HS-5 (cell line): ENCODE results near the gene DAAM1.

ENCODE experiments used
- DNase-seq: peaks from one replicate; pipeline ENCODE4 v3.0.0-alpha.2; 2012; ENCODE audit warnings: low read depth

Gene DAAM1

GRCh38 chr14:59341858-59342477 is 153.5 kb downstream of the DAAM1 start:
- no peak for DNase-seq

DNA sequence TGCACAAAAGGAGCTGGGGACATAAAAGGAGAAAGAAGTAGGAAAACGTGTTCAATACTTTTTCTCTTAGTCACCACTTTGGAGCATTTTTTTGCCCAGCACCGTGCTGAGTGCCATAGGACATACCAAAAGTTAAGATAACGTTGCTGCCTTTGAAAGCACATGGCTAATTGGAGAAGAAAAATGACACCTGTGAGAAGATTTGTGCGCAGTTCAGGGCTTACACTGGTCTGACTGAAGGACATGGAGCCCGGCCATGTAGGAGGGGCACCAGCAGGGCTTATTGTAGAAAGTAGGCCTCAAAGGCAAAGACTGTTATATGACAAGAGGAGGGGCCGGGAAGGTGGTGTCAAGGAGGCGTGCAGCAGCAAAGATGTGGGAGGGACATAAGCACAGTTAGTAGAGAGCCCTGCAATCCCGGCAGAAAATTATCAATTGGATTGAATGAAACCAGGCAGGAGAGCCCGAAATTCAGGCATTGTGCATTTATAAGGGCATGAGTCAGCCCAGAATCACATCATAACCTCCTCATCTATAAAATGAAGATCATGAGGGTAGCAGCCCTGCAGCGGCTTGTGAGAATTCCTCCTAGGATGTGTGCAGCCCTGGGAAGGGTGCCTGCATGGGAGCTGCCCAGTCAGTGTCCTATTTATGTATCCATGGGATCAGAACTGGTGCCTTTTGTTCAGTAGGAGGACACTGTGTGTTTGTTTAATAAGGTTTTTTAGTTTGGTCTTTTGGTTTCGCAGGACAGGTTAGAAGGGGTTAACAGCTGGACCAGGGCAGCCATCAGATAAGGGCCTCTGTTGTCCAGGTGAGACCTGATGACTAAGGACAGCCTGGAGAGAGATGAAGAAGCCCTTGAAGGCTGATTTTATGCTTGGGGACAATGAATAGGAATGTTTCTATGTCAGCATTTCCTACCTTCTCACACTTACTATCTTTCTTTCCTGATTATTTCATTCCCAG is 154.3 kb downstream of the DAAM1 start:
- DNase-seq, result no peak

DNA sequence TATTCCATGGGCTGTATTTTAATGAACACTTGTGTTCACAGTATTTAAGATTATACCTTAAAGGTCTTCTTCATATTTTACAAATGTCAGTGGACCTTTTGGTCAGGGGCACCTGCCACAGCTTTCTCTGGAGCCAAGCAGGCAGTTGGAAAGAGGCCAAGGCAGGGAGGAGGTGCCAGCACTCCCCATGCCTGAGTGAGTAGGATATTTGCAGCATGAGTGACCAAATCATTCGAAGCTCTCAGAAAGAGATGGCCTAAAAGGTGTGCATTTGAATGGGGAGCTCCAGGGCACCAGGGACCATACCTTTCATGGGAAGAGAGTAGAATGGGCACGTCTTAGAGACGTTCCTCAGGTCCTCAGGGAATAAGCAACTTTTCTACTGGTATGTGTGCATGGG is 155.1 kb downstream of the DAAM1 start:
- no peak for DNase-seq

DNA sequence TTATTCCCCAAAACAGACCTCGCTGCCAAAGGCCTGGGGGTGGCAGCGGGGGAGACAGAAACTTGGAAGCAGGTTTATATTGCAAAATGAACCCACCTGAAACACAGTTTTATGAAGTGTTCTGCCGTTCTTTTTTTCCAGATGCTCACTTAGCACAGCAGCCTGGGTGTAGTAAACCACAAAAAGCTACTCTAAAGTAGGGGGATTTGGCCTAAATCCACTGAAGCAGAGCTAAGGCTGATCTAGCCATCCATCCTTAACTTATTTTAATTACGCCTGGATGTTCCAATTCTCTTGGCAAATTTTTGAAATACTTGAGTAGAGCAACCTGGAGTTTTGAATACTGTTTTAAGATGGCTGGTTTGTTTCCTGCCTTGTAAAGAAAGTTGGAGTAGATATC is 155.5 kb downstream of the DAAM1 start:
- no peak for DNase-seq

GRCh38 chr14:59344691-59345455 is 156.4 kb downstream of the DAAM1 start:
- no peak for DNase-seq

- no peak for DNase-seq
These were observed 157.9 kb downstream of the DAAM1 start for GRCh38 chr14:59346329-59346728.

GRCh38 chr14:59346796-59347510 is 158.5 kb downstream of the DAAM1 start:
- DNase-seq, result no peak

DNA sequence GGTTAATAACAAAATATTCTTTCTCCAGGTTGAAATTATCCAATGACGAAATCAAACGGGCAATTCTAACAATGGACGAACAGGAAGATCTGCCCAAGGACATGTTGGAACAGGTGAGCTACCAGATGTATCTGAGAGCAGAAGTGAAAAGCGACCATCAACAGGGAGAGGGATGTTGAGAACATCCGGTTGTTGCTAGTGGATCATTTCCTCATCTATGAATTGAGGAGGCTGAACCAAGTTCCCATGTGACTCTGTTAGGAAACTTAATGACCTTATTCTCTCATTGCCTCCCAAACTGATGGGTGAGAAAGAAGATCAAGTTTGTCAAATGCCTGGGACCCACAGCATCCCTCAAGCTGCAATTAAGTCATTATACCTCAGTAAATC is 159.0 kb downstream of the DAAM1 start:
- no peak for DNase-seq

GRCh38 chr14:59347915-59348314 is 159.4 kb downstream of the DAAM1 start:
- no peak for DNase-seq

DNA sequence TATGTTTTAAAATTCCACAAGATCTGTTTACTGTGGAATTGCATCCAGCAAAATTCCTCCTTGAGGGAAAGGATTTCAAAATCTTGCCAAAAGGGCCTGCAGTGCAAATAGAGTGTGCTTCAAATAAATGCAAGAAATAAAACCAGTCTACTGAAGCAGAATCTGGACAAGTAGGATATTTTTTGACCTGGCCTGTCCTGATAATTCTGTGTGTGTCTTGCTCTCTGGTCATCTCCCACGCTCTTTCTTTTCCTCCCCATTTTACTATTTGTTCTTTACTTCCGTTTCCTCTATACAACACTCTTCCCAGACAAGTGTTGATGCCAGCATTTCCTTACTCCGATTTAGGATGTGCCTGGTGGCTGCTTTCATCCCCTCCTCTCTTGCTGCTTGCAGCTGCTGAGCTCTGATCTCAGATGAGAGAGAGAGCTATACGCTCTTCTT is 160.8 kb downstream of the DAAM1 start:
- no peak for DNase-seq

DNA sequence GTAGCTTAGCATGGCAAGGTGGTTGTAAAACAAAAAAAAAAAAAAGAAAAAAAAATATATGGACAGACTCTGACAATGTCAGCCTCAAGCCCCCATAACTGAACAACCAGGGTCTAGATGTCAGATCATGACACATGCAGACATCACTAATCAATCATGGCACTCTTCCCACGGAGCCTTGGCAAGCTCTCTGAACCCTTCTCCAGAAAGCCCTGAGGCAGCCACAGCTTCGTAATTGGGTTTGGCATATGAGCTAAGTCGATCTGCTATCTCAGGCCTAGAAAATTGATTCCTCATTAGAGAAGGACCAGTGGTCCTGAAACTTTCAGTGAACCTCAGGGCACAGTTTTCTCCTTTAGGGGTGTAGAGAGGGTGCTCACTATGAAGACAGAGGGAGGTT is 164.5 kb downstream of the DAAM1 start:
- no peak for DNase-seq

DNA sequence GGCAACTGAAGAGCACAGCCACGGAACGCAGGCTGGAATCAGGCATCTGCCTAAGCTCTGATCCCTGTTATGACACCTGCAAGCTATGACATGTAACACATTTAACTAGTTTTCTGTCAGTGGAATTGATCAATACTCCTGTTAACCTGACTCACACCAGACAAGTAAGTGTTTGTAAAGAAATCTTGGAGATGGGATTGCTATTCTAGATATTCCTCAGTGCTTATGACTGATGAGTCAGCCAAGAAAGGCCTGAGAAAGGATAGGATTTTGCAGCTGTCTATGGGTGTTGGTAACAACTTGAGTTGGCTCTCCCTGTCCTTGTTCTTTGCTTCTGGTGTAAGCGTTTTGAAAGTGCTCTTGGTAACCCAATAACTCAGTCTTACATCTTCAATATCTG is 166.2 kb downstream of the DAAM1 start:
- peak; percentile 73 for DNase-seq

- no peak for DNase-seq
These were observed 166.6 kb downstream of the DAAM1 start for GRCh38 chr14:59355091-59355490.

DNA sequence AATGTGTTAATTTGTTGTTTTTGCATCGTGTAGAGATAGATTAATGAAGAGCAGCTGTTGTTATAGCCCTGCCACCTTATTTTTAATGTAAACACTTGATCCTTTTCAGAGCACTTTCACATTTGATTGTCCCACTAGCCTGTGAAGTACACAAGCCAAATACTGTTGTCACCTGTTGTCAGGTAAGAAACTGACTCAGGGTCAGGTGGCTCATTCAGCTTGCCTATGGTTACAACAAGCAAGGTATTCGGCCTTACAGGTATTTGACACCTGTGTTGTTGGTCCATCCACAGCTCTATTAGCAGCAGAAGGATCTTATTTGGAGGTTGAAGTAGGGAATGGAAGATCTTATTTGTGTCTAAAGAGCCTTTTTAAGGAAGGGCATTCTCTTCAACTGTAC is 167.8 kb downstream of the DAAM1 start:
- DNase-seq, result no peak

DNA sequence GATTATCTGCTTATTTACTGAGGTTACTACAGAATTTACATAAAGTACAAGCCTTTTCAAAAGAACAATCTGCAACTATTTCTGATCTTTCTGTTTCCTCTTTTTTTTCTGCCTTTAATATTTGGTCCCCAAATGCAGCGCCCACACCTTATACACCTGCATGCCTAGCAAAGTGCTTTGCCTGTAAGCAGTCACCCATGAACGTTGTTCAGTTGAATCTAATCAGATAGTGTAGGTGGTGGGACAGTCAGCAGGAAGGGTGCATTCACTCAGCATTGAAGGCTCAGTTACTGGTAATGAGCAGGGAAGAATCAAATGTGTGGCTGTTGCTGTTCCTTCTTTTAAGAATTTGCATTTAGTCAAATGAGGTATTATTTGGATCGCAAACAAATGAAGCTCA is 168.3 kb downstream of the DAAM1 start:
- DNase-seq, result no peak

GRCh38 chr14:59358102-59358501 is 169.6 kb downstream of the DAAM1 start:
- DNase-seq, result peak; percentile 93

- no peak for DNase-seq
These were observed 170.3 kb downstream of the DAAM1 start for GRCh38 chr14:59358784-59359183.

- no peak for DNase-seq
These were observed 171.1 kb downstream of the DAAM1 start for GRCh38 chr14:59359431-59360124.

- DNase-seq, result no peak
These were observed 171.8 kb downstream of the DAAM1 start for GRCh38 chr14:59360233-59360632.

DNA sequence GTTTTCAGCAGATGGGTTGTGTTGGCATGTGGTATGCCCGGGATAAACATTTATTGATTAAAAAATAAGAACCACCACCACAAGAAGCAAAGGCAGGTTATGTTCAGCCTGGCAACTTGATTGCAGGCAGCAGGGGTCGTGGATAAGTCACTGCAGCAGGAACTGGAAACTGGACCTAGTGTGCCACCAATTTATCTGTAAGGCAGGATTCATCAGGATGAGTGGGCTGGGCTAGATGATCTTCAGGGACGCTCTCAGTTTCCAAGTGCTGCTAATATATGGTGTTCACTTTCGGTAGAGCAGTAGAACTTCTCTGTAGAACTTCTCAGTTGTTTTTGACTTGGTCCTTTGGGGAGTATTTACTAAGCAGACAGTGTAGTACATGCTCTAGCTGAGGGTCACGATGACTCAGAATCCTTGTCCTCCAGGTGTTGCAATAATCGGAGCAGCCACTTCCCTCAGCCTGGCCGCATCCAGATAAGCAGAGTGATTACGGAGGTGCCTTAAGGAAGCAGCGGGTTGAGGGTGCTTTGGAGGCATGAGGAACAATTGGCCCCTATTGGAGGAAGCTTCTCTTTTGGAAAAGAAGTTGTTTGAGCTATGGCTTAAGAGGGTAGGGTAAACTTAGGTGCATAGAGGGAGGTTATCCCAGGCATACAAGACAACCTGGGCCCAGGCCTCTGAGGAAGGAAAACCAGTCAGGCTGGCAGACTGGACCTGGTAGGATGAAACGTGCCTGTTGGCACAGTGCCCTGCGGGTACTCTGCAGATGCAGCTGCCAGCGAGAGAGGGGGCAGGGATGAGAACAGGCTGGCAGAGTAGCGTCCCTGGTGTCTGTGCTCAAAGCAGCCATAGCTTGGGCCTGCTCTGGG is 172.7 kb downstream of the DAAM1 start:
- DNase-seq, result peak; percentile 76
